ENCODE results near the gene ETV6.

DNA sequence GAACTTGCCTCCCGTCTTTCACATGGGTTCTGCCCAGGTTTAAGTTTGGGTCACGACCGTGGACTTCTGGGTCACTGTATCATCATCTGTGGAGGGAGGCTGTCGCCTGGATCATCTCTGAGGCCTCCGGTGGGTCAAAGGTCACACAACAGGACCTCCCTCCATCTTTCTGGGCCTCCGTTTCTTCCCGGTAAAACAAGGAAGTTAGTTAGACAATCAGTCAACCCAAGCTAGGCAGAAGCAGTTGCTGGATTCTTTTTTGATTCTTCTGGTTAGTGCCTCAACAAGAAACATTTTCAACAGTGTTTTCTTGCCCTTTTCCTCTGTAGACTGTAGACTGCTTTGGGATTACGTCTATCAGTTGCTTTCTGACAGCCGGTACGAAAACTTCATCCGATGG, 234.6 kb downstream of the ETV6 start:
- TF ChIP-seq CTCF (IDR thresholded peaks at IDR 0.05; ENCODE audit: borderline replicate concordance, extremely low read depth, low read length, poor library complexity, severe bottlenecking): no peak
- TF ChIP-seq EZH2 (IDR thresholded peaks at IDR 0.05; ENCODE audit: borderline replicate concordance, low read depth, low read length, severe bottlenecking): no peak
